GM21717 (cell line): ENCODE measurements around the gene KRTAP24-1.

Experiments
- ATAC-seq: cut with Tn5 transposase; IDR thresholded peaks from one replicate; pipeline ENCODE4 v1.9.1; 2021; ENCODE audit warnings: mild to moderate bottlenecking, moderate library complexity; ENCODE audit not compliant: unreplicated experiment

Gene KRTAP24-1

DNA sequence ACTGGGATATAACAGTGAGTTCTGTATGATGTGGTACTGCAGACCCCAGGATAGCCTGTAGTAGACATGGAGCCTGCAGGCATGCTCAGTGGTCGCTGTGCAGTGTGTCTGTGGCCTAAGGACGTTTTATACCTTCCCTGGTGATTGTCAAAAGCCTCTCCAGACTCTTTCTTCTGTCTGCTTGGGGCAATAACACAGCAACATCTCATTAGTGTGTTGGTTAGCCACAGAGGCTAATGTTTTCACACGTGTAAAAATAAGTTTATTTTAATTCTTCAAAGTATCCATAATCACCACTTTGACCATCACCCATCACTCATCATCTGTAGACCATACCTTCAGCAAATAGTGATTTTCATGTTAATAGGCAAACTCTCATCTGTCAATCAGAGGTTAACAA lies at the start of gene KRTAP24-1:
Gene KRTAP24-1 (minus strand): TSS at position 101 of the 400 bp plus-strand sequence. CDS start 18 bp downstream, at position 83.
- ATAC-seq = no peak

DNA sequence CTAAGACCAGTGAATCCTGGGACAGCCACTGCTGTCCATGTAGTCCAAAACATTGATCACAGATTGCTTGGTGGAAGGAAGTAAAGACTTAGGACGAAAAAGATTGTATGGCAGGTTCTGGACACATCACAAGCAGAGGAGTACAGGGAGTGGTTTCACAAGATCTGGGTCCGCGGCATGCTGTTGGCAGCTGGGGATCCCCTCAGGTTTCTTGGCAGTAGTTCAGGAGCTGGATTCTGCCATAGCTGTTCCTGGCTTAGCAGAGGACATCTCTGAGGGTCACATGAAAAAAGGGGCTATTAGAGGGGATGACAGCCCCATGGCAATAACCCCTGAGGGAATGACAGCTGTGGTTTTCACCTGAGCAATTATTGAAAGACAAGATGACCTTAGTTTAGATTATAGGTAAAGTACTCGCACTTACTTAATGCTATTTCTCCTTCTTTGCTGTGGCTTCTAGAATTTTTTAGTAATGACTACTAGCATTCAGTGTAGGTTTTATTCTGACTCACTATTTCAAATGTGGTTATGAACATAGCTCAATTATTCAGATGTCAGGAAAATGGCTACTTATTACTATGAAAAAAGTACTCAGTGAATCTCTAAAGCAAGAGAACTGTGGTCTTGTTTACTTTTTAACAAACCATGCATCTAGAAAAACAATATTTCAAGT lies 46.6 kb upstream of the KRTAP24-1 start:
- no peak for ATAC-seq

GRCh38 chr21:30326390-30326789 lies 43.6 kb upstream of the KRTAP24-1 start:
- ATAC-seq = no peak

GRCh38 chr21:30320215-30320614 lies 37.5 kb upstream of the KRTAP24-1 start, which contains the start of gene KRTAP26-1:
Gene KRTAP26-1 (minus strand): TSS chr21:30320315. CDS start chr21:30320035, 280 bp downstream.
- ATAC-seq = no peak

DNA sequence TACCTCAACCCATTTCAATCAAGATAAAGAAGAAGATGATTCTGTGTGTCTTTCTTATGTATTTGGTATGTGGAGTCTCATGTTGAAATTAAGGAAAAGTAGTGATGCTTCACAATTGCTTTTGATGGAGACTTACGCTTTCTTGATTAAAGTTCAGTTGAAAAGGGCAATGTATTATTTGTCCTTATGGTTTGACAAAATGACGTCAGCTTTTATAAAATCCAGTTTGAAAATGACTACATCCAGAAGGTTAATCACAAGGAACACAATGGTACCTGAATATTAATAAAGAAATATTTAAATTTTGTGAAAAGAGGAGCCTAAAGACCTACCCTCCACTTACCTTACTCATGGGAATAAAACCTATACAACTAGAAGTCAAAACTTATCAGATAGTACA lies 33.0 kb upstream of the KRTAP24-1 start:
- no peak for ATAC-seq

DNA sequence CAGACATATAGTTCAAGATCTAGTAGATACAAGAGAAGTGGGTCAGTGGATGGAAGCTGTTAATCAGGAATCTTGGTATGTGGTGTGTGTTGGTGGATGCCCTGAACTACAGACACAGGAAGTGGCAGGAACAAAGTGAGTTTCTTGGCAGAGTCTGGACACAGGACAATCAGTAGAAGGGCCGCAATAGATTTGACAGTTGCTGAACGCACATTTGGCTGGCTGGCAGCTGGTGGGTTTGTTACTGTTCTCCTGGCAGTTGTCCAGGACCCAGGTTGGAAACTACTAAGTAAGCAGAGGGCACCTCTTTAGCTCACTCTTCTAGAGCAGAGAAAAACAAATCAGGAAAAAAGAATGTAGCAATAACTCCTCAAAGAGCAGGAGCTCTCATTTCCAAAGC lies 24.1 kb upstream of the KRTAP24-1 start:
- ATAC-seq = no peak

DNA sequence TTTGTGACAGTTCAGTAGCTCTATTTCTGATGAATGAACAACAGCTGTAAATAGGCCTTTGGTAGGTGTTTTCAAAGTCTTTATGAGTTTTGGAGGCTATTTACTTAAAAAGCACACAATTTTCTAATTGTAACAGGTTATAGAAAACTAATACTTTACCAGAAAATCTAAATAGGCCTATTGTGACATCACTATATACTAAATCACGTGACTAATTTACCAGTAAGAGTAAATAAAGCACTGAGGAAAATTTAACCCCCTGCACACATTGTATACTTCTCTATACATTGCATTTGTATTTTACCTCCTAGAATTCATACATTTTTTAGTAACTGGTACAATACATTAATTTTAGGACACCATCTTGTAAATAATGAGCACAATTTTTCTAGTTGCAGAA lies 22.4 kb upstream of the KRTAP24-1 start:
- no peak for ATAC-seq

DNA sequence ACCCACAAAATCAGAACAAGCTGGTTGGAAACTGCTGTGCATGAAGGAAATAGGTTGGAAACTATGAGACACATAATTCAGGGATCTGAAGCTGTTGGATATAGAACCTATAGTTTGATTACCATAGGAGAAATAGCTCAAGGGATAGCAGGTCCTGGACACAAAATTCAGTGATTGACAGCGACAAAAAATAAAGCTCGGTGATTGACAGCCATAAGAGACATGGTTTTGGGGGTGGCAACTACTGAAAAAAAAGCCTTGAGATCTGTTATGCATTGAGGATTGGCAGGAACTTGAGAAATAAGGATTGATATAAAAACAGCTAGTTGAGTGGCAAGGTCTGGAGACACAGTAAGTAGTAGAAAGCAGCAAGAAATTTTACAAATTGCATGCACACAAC lies 6.5 kb upstream of the KRTAP24-1 start, which contains the start of gene KRTAP25-1:
Gene KRTAP25-1 (minus strand): TSS at position 300 of the 400 bp plus-strand sequence. CDS start 24 bp downstream, at position 276.
- ATAC-seq = no peak

DNA sequence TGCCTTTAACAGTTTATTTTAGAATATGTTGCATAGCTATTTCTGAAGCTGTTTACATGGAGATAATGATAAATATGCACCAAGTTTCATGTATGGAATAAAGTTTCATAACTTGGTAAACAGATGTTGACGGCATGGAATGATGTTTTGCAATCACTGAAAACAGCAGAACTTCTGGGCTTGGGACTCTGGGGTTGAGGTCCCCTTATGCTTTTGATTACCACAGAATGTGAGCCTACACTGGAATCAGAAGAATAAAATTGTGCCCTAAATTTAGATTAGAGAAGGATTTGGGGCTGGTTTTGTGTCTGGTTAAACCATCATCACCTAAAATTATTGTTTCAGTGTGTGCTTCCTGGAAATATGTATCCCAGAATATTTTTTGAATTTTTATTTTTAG lies 11.1 kb downstream of the KRTAP24-1 start:
- no peak for ATAC-seq

DNA sequence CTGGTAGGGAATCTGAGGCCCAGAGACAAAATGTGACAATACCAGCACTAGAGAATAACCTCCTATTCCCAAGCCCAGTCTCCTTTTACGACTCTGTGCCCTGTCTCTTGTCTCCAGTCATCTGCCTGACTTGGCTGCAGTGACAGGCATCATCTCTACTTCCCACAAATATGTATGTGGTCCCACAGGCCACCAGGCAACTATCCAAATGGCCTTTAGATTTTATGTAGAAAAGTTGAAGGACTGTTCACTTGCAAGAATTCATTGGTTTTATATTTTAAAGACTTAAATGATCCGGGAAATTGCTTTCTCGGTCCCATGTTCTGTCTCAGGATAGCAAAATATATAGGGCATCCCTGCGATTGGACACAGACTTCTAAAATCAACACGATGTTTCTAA lies 11.6 kb downstream of the KRTAP24-1 start:
- ATAC-seq = no peak

DNA sequence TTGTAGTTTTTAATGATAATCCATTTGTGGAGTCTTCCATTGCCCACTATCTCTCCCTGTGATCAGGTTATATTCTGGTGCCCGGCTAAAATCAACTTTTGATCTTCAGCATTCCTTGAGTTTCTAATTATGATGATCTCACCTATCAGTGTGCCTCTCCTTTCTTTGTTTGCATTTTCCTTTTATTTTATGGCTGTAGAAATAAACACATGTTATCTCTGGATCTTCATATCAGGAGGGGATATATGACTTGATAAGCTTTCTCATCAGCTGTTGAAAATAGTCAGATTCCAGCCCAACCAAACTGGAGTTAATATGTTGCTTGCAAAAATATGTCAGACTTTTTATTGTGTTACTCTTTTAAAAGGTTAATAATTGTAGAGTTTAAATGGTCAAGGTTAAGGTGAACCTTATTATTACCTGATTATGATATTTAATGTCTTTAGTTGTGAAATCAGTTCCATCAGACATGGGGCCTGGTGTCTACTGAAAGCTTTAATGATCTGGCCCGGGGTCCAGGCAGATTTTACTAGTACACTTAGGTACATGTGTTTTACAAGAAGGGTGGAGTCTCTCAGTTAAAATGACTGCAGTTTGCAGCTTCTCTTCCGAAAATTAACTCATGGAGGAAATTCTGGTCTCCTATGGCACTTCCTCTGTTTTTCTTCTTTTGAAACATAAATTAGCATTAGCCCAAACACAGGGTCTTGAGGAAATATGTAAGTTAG lies 12.8 kb downstream of the KRTAP24-1 start:
- ATAC-seq = no peak

GRCh38 chr21:30268608-30269197 lies 14.0 kb downstream of the KRTAP24-1 start:
- ATAC-seq = no peak

DNA sequence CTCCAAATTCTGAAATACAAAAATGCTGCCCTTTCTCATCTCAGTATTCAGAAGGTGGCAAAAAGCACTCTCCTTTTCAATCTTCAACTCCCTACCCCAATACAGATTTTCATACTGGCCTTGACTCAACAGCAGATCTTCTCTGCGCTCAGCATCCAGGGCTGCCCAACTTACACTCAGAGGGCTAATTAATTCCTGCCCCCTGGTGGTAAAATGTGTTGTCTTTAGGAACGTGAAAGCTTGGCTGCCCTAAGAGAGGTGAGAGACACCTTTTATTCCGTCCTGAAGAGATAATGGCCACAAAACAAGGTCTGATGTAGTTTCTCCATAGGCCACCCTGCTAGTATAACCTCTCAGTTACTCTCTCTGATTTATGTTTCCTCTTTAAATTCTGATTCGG lies 25.0 kb downstream of the KRTAP24-1 start:
- ATAC-seq = no peak

GRCh38 chr21:30256100-30256499 lies 26.6 kb downstream of the KRTAP24-1 start:
- no peak for ATAC-seq

DNA sequence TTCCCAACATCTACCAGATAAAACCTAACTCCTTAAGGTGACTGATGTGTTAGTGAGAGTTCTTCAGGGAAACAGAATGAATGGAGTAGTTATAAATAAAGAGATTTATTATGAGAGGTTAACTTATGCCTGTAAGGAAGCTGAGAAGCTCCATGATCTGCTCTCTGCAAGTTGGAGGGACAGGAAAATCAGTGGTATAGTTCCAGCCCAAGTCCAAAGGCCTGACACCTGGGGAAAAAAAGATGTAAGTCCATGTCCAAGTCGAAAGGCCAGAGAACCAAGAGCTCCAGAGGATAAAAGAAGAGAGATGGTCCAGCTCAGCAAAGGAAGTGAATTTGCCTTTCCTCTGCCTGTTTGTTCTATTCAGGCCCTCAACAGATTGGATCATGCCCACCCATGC lies 27.1 kb downstream of the KRTAP24-1 start:
- no peak for ATAC-seq

DNA sequence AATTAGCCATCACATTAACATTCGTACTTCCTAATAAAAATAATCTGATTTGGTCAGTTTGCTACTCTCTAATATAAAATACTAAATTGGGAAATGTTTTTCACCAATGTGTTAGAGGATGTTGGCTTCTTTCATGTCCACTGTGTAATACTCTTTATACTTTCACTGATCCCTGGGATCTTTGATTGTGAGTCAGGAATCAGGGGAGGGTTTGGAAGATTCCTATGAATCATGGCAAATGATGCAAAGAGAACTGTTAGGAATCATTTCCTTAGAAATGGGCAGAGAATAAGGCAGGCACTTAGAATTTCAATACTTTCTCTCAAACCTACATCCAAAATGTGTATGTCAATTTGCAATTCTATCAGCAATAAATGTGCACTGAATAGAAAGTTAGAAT lies 31.0 kb downstream of the KRTAP24-1 start:
- no peak for ATAC-seq

DNA sequence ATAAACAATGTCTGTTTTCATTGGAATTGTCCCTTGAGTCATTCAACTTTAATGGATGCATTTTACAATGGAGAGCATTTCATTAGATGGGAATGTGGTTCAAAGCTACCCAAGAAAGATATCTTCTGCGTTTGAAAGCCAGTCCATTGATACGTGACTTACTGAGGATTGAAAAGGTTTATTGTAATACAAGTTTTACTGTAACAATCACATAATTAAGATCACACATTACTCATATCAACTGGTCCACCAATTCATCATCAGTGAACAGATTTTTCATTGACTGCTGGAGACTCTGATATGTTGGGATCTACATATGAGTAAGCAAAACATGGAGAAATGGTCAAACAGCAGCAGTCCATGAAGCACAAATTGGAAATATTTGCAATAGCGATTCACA lies 32.8 kb downstream of the KRTAP24-1 start:
- ATAC-seq = no peak

GRCh38 chr21:30248844-30249243 lies 33.9 kb downstream of the KRTAP24-1 start:
- ATAC-seq = no peak

- ATAC-seq = no peak
Measured at GRCh38 chr21:30245061-30245460, 37.7 kb downstream of the KRTAP24-1 start.

DNA sequence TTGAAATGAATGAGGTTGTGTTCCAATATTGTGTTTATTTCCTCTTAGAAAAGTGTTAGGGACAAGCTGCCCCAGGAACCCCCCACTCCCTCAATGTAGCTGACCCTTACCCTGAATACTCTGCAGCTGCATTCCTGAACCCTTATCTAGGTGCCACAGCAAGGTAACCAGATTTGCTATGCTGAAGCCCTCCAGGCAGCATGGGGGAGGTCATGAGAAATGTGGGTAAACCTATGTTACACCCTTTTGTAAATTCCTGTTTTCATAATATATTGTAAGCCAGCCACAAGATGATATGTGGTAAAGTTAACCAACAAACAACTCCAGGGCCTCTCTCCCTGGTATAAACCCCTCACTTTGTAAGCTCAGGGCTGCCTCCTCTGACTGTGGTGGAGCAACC lies 39.1 kb downstream of the KRTAP24-1 start:
- no peak for ATAC-seq

- no peak for ATAC-seq
Measured at GRCh38 chr21:30240661-30241060, 42.1 kb downstream of the KRTAP24-1 start.

DNA sequence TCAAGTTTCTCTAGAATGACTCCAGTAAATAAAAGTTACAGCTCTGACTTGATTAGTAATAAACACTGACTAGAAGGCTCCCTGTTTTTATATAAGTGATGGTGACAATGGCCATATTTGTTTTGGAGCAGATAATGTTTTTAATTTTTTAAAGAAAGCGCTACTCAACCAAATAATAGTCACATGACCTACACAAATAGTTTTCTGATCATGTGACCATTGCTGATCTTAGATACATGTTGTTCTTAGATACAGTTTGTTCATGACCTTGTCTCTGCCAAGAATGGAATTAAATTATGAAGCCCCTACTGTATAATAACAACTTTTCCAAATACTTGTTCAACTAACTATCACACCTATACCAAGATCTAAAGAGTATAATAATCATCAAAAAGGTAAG lies 44.6 kb downstream of the KRTAP24-1 start:
- ATAC-seq = no peak
